Astrocyte of the cerebellum (primary cell): Measurements from ENCODE around the gene PXN.

Source experiments
- DNase-seq: peaks from one replicate; pipeline ENCODE4 v3.0.0-alpha.2; 2011; ENCODE audit warnings: low read depth
- H3K4me3 ChIP-seq: 2 replicates; pipeline ENCODE4 v1.5.1; 2011; ENCODE audit warnings: mild to moderate bottlenecking, low read depth, low read length, moderate library complexity
- in situ Hi-C: cut with HindIII; loops from 2 replicates; pipeline ENCODE4 v1.10.0; 2017; ENCODE audit warnings: low sequenced_read_pairs
- TF ChIP-seq, protein P1 (sequence below): IDR thresholded peaks from 2 replicates; pipeline ENCODE4 v1.5.1; 2012; ENCODE audit warnings: low read length, low read depth, moderate library complexity, mild to moderate bottlenecking; ENCODE audit errors: missing control alignments

PXN gene

DNA sequence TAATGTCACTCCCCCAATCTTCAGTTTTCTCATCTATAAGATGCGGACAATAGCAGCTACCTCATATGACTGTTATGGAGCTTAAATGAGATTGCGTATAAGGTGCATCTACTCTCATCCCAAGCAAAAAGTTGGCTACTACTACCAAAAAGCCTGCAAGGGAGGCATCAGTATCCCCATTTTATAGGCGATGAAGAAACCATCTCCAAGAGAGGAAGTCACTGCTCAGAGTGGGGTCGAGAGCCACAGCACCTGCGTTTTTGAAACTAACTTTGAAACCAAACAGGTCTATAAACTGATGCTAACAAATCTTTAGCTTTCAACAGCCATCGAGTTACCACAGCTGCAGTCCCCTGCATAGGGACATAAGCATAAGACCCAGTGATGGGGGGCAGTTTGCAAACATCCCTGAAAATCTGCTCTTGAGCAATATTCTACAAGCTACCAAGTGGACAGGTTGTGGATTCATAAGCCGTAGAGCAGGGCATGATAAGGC, 74.5 kb downstream of the PXN start:
- in situ Hi-C loops = no loop called here
- TF ChIP-seq, protein P1, sequence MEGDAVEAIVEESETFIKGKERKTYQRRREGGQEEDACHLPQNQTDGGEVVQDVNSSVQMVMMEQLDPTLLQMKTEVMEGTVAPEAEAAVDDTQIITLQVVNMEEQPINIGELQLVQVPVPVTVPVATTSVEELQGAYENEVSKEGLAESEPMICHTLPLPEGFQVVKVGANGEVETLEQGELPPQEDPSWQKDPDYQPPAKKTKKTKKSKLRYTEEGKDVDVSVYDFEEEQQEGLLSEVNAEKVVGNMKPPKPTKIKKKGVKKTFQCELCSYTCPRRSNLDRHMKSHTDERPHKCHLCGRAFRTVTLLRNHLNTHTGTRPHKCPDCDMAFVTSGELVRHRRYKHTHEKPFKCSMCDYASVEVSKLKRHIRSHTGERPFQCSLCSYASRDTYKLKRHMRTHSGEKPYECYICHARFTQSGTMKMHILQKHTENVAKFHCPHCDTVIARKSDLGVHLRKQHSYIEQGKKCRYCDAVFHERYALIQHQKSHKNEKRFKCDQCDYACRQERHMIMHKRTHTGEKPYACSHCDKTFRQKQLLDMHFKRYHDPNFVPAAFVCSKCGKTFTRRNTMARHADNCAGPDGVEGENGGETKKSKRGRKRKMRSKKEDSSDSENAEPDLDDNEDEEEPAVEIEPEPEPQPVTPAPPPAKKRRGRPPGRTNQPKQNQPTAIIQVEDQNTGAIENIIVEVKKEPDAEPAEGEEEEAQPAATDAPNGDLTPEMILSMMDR = no peak
- DNase-seq = no peak
- no peak overlapping the region for H3K4me3 ChIP-seq

DNA sequence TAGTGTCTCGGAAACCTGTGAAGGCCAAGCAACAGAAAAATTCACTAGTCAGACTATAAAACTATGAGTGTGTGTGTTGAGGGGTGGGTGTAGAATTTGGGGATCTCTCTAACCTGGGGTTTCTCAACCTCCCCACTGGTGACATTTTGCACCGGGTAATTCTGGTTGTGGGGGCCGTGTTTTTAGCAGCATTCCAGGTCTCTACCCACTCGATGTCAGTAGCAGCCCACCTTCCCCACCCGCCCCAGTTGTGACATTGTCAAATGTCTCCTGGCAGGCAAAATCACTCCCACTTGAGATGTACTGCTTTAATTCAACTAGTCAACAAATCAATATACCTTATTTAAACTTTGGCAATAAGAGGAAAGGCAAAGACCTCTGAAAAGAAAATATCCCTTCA, 75.1 kb downstream of the PXN start:
- DNase-seq = no peak
- H3K4me3 ChIP-seq = no peak overlapping the region
- in situ Hi-C loops = no loop called here
- TF ChIP-seq, protein P1 = no peak

DNA sequence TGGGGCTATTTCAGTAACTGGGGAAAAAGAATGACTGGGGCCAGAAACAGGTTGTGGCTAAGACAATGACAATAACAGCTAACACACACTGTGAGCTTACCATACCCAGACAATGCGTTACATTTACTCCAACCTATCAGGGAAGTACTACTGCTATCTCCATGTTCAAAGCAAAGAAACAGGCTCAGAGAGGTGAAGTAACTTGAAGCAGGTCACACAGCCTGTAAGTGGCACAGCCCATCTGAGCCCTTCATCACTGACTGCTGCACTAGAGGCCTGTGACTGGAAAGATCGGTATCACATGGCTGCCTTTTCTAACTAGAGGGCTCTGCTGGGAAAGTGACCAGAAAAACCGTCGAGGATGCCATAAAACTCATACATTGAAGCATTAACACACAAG, 78.9 kb downstream of the PXN start:
- TF ChIP-seq, protein P1 = no peak
- in situ Hi-C loops = no loop called here
- no peak for DNase-seq
- H3K4me3 ChIP-seq = no peak overlapping the region

DNA sequence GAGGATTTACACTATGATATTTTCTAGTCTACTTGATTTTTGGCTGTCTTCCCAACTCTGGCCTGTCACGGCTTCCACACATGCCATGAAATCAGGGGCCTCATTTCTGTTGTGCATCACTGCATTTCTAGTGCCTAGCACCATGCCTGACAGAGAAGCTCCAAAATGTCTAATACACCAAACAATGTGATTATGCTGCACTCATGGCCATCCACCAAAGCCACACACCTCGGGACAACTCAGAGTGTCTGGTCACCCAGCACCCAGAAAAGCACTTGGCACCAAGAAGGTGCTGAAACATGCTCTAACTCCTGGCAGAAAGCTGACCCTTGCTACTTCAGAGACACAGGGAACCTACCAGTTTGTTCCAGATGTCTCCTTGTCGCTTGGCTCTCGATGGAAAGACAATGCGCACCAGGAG, 82.3 kb downstream of the PXN start:
- DNase-seq = no peak
- no peak overlapping the region for H3K4me3 ChIP-seq
- in situ Hi-C loops = no loop called here
- TF ChIP-seq, protein P1 = no peak

DNA sequence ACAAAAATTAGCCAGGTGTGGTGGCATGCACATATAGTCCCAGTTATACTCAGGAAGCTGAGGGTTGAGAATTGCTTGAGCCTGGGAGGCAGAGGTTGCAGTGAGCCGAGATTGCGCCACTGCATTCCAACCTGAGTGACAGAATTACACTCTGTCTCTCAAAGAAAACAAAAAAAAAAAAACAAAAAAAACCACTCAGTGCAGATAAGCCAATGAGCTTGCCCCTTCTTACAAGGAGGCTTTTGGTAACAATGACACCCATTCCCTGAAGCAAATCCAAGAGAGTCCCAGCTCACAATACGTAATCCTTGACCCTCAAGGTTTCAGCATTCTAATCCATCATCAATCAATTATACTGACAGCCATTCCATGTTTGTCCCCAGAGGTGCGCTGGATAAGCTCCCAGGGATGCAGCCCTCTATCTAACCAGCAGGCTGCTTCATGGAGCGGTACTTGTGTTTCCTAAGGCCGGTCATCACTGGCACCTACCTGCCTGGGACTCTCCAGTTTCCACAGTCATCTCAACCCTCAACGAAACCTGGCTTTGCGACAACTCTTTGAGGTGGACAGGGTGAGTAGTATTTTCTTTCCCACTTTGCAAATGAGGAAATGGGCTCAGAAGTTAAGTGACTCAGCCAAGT, 83.4 kb downstream of the PXN start:
- DNase-seq = peak; percentile 59
- in situ Hi-C loops = no loop called here
- TF ChIP-seq, protein P1 = peak; percentile 26
- H3K4me3 ChIP-seq = no peak overlapping the region

DNA sequence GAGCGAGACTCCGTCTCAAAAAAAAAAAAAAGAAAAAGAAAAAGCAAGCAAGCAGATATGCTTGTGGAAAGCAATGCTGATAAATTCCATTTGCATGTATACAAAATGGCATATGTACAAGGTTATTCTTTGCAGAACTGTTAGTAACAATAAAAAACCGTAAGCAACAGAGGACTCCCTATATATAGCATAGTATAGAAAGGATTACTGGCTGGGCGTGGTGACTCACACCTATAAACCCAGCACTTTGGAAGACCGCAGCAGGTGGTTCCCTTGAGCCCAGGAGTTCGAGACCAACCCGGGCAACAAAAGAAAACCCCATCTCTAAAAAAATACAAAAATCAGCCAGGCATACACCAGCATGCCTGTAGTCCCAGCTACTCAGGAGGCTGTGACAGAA, 84.6 kb downstream of the PXN start:
- no peak for DNase-seq
- no peak overlapping the region for H3K4me3 ChIP-seq
- in situ Hi-C loops = no loop called here
- TF ChIP-seq, protein P1 = no peak
